ENCODE data around the gene AGBL1.

The AGBL1 gene

DNA sequence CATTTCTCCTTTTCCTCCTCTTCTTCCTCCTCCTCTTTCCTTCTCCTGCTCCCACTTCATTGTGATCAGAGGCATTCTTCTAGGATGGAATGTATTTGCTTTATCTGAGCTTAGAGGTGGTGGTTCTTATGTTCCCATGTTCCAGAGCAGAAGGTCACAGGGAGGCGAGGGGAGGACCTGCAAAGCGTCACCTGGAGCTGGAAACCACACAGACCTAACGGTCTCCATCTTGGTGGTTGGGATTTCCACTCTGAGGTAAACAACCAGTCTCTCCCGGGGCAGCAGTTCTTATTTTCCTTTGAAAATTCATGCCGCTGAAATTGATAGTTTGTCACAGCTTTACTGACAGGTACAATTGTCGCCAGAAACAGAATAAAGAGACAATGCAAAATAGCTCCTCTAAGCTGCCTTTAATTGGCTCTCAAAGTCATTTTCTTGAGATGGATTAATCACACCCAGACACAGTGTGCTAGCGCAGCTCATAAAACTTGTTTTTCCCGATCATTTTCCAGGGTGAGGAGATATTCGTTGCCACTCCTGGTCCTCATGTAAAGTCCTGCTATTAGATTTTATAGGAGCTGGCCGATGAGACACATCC lies 16.9 kb upstream of the AGBL1 start:
- TF ChIP-seq TAF1 (IDR thresholded peaks at IDR 0.05; ENCODE audit: borderline replicate concordance, insufficient read depth, low read length) (no peak), SIN3A (IDR thresholded peaks at IDR 0.05; ENCODE audit: borderline replicate concordance, insufficient read depth, low read length) (no peak), POLR2AphosphoS5 (IDR thresholded peaks at IDR 0.05; ENCODE audit: low read depth, low read length) (no peak), FOXP2 (optimal IDR thresholded peaks at IDR 0.05; ENCODE audit: borderline replicate concordance, extremely low read depth, extremely low read length, insufficient read depth) (no peak)
- TF ChIP-seq, protein P1, sequence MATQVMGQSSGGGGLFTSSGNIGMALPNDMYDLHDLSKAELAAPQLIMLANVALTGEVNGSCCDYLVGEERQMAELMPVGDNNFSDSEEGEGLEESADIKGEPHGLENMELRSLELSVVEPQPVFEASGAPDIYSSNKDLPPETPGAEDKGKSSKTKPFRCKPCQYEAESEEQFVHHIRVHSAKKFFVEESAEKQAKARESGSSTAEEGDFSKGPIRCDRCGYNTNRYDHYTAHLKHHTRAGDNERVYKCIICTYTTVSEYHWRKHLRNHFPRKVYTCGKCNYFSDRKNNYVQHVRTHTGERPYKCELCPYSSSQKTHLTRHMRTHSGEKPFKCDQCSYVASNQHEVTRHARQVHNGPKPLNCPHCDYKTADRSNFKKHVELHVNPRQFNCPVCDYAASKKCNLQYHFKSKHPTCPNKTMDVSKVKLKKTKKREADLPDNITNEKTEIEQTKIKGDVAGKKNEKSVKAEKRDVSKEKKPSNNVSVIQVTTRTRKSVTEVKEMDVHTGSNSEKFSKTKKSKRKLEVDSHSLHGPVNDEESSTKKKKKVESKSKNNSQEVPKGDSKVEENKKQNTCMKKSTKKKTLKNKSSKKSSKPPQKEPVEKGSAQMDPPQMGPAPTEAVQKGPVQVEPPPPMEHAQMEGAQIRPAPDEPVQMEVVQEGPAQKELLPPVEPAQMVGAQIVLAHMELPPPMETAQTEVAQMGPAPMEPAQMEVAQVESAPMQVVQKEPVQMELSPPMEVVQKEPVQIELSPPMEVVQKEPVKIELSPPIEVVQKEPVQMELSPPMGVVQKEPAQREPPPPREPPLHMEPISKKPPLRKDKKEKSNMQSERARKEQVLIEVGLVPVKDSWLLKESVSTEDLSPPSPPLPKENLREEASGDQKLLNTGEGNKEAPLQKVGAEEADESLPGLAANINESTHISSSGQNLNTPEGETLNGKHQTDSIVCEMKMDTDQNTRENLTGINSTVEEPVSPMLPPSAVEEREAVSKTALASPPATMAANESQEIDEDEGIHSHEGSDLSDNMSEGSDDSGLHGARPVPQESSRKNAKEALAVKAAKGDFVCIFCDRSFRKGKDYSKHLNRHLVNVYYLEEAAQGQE (IDR thresholded peaks at IDR 0.05; ENCODE audit: insufficient read depth in 1 of 2, low read depth in 2 of 2, low read length in 2 of 2): no peak

DNA sequence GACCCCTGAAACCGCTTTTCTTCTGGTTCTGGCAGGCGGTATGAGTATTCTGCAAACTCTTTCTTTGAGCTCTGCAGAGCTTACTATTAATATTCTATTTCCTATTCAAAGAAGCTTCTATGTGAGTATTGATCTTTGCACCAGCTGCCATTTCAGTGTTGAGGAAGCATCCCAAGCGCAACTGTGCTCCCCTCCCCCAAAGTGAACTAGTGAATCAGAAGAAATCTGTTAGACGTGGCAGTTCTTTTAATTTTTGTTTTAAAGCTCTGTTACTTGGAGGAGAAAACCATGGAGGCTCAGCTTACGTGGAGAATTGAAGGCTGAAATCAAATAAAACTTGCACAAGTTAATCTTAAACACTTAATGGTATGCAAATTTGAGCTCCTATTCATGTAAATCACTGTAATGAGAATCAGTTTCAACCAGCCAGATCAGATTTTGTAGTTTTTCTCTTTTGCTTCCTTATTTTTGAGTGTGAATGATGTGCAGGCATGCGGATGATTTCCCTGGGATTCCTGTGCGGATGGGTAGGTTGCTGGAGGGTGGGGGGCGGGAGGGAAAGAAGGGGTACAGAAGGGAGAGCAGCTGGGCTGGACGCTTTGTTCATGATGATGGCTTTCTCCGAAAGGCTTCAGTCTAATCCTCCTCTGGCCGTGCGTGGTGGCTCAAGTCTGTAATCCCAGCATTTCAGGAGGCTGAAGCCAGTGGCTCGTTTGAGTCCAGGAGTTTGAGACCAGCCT lies 16.1 kb upstream of the AGBL1 start:
- TF ChIP-seq FOXP2 (optimal IDR thresholded peaks at IDR 0.05; ENCODE audit: borderline replicate concordance, extremely low read depth, extremely low read length, insufficient read depth) (no peak), TAF1 (IDR thresholded peaks at IDR 0.05; ENCODE audit: borderline replicate concordance, insufficient read depth, low read length) (no peak), POLR2AphosphoS5 (IDR thresholded peaks at IDR 0.05; ENCODE audit: low read depth, low read length) (no peak), SIN3A (IDR thresholded peaks at IDR 0.05; ENCODE audit: borderline replicate concordance, insufficient read depth, low read length) (no peak)
- TF ChIP-seq, protein P1 (IDR thresholded peaks at IDR 0.05; ENCODE audit: insufficient read depth in 1 of 2, low read depth in 2 of 2, low read length in 2 of 2): no peak

DNA sequence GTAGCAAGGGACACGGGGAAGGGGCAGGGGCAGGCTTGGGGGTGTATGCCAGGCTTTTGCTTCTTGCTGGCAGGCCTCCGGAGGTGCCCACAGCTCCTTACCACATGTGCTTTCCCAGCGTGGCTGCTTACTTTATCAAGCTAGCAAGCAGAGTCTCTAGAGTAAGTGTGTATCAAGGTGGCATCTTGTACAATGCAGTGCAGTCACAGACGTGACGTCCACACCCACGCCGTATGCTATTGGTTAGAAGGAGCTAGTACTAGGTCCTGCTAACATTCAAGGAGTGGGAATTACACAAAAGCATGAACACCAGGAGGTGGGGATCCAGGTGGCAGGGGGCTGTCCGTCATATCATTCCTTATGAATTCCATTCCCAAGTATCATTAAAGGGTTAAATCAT lies 15.3 kb upstream of the AGBL1 start:
- no peak for TF ChIP-seq TAF1 (IDR thresholded peaks at IDR 0.05; ENCODE audit: borderline replicate concordance, insufficient read depth, low read length)
- no peak for TF ChIP-seq POLR2AphosphoS5 (IDR thresholded peaks at IDR 0.05; ENCODE audit: low read depth, low read length)
- no peak for TF ChIP-seq FOXP2 (optimal IDR thresholded peaks at IDR 0.05; ENCODE audit: borderline replicate concordance, extremely low read depth, extremely low read length, insufficient read depth)

DNA sequence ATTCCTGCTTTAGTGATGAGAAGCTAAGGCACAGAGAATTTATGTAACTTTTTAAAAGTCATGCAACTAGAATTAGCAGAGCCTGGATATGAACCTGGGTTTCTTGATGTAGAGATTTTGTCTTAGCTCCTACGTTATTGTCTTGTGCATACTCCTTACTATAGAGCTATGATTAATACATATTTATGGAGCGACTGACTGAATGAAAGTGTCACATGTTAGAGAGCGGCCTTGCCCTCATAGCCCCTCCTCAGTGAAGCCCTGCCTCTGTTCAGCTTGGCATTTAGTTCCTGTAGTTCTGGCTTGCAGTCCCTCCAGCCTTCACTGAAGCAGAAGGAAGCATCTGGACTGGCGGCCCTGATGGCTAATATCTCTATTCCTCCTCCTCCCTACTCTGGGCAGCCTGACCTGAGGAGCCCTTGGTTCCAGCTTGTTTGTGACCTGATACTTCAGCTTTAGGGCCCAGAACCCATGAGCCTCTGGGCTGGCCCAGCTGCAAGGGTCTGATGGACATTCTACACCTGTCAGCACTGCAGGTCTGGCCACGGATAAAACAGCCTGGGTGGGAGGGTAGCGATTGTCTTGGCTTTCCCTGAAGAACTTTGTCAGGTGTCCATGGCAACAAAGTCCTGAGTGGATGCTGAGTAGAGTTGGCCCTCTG lies 13.4 kb upstream of the AGBL1 start:
- TF ChIP-seq, protein P1 (IDR thresholded peaks at IDR 0.05; ENCODE audit: insufficient read depth in 1 of 2, low read depth in 2 of 2, low read length in 2 of 2): no peak
- no peak for TF ChIP-seq FOXP2 (optimal IDR thresholded peaks at IDR 0.05; ENCODE audit: borderline replicate concordance, extremely low read depth, extremely low read length, insufficient read depth)
- no peak for TF ChIP-seq POLR2AphosphoS5 (IDR thresholded peaks at IDR 0.05; ENCODE audit: low read depth, low read length)
- TF ChIP-seq TAF1 (IDR thresholded peaks at IDR 0.05; ENCODE audit: borderline replicate concordance, insufficient read depth, low read length): no peak
- TF ChIP-seq SIN3A (IDR thresholded peaks at IDR 0.05; ENCODE audit: borderline replicate concordance, insufficient read depth, low read length): no peak

DNA sequence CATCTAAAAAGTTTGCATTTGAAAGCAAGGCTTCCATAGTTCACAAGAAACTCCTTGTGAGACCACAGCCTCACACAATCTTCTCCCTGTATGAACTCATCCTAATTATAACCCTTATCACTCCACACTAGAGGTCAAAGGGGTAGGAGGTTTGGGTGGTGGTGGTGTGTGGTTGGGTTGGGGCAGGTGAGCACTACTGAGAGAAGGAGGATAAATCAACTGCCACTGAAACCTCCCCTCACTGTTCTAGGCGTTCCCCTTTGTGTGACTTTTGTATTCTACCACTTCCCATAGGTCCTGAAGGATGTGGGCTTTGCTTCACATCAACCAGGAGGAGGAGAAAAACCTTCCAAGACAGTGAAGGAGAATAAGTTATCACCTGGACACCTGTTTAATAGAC lies 6.4 kb upstream of the AGBL1 start:
- TF ChIP-seq POLR2AphosphoS5 (IDR thresholded peaks at IDR 0.05; ENCODE audit: low read depth, low read length) (no peak), SIN3A (IDR thresholded peaks at IDR 0.05; ENCODE audit: borderline replicate concordance, insufficient read depth, low read length) (no peak), FOXP2 (optimal IDR thresholded peaks at IDR 0.05; ENCODE audit: borderline replicate concordance, extremely low read depth, extremely low read length, insufficient read depth) (no peak), TAF1 (IDR thresholded peaks at IDR 0.05; ENCODE audit: borderline replicate concordance, insufficient read depth, low read length) (no peak)
- TF ChIP-seq, protein P1 (IDR thresholded peaks at IDR 0.05; ENCODE audit: insufficient read depth in 1 of 2, low read depth in 2 of 2, low read length in 2 of 2): no peak

Data from PFSK-1 (cell line).